GM10266 (cell line): ENCODE measurements around the gene PATL1.
"Not testable (repeated sequence)": the region's sequence is repeated elsewhere in the genome, so short reads cannot be mapped to it uniquely, and the experiment has no call there.

Experiments used
- DNase-seq: peaks from one replicate; pipeline ENCODE4 v3.0.0; 2012; ENCODE audit errors: extremely low spot score
- CTCF ChIP-seq: IDR thresholded peaks from 2 replicates; pipeline ENCODE4 v1.5.1; 2012; ENCODE audit warnings: mild to moderate bottlenecking, low read depth; ENCODE audit not compliant: control insufficient read depth, insufficient read depth; ENCODE audit errors: missing control alignments

Gene PATL1

GRCh38 chr11:59706518-59707285 lies 37.9 kb upstream of the PATL1 start:
- no peak for DNase-seq
- no peak for TF ChIP-seq CTCF

GRCh38 chr11:59705294-59705693 lies 36.5 kb upstream of the PATL1 start:
- TF ChIP-seq CTCF: no peak
- DNase-seq: no peak

GRCh38 chr11:59703515-59703914 lies 34.7 kb upstream of the PATL1 start:
- not testable (repeated sequence) for DNase-seq

GRCh38 chr11:59700157-59700556 lies 31.3 kb upstream of the PATL1 start:
- not testable (repeated sequence) for DNase-seq

GRCh38 chr11:59698506-59698905 lies 29.7 kb upstream of the PATL1 start:
- no peak for DNase-seq
- TF ChIP-seq CTCF: no peak

- TF ChIP-seq CTCF: no peak
These were observed 24.1 kb upstream of the PATL1 start for GRCh38 chr11:59692915-59693314.

GRCh38 chr11:59691156-59691555 lies 22.3 kb upstream of the PATL1 start:
- no peak for TF ChIP-seq CTCF

More at GRCh38 chr11:59692915-59693314, 24.1 kb upstream of the PATL1 start:
- DNase-seq: no peak

GRCh38 chr11:59689015-59689414 lies 20.2 kb upstream of the PATL1 start:
- TF ChIP-seq CTCF: no peak

More at GRCh38 chr11:59691156-59691555, 22.3 kb upstream of the PATL1 start:
- no peak for DNase-seq

GRCh38 chr11:59681260-59681725 lies 12.5 kb upstream of the PATL1 start:
- DNase-seq: not testable (repeated sequence)

More at GRCh38 chr11:59689015-59689414, 20.2 kb upstream of the PATL1 start:
- DNase-seq: no peak
